Liver (tissue), 9 donors: ENCODE measurements around the gene NR5A2. TPM values are rescaled to one million over a fixed set of nuclear protein-coding genes. Genes with fewer than 3 reads are reported as not detected.

ENCODE experiments used
- DNase-seq: peaks from one replicate; pipeline ENCODE4 v3.0.0-alpha.2; 2017; ENCODE audit warnings: low spot score
- H3K27ac ChIP-seq, 2 donors: one replicate each; pipeline ENCODE4 v1.7.0; 2013; ENCODE audit warnings: inconsistent platforms in 2 of 2, low read length in 2 of 2, control low read depth in 1 of 2, low read depth in 1 of 2, mild to moderate bottlenecking in 1 of 2
- H3K27me3 ChIP-seq, 4 donors: one replicate each; pipeline versions ENCODE4 v1.6.1 to v1.7.0; 2013; ENCODE audit warnings: low read length in 3 of 4, inconsistent platforms in 1 of 4, mild to moderate bottlenecking in 1 of 4, moderate library complexity in 1 of 4; ENCODE audit not compliant: control insufficient read depth in 4 of 4, insufficient read depth in 4 of 4
- H3K36me3 ChIP-seq, 4 donors: one replicate each; pipeline versions ENCODE4 v1.6.1 to v1.7.0; 2013; ENCODE audit warnings: low read length in 3 of 4, mild to moderate bottlenecking in 3 of 4, low read depth in 1 of 4, moderate library complexity in 1 of 4; ENCODE audit not compliant: control insufficient read depth in 4 of 4, insufficient read depth in 3 of 4
- H3K4me1 ChIP-seq, 4 donors: one replicate each; pipeline versions ENCODE4 v1.6.1 to v1.7.0; 2013; ENCODE audit warnings: low read length in 3 of 4, mild to moderate bottlenecking in 3 of 4, moderate library complexity in 1 of 4; ENCODE audit not compliant: control insufficient read depth in 4 of 4, insufficient read depth in 4 of 4
- H3K4me3 ChIP-seq, 3 donors: one replicate each; pipeline versions ENCODE4 v1.6.1 to v1.7.0; 2013; ENCODE audit warnings: low read length in 3 of 3, control low read depth in 1 of 3, low read depth in 1 of 3, mild to moderate bottlenecking in 1 of 3
- H3K9ac ChIP-seq, 2 donors: one replicate each; pipeline ENCODE4 v1.7.0; 2013; ENCODE audit warnings: low read length in 2 of 2, mild to moderate bottlenecking in 2 of 2, moderate library complexity in 2 of 2, control low read depth in 1 of 2, low read depth in 1 of 2
- H3K9me3 ChIP-seq, 4 donors: one replicate each; pipeline versions ENCODE4 v1.6.1 to v1.7.0; 2013; ENCODE audit warnings: low read length in 3 of 4; ENCODE audit not compliant: control insufficient read depth in 4 of 4
- ATF3 ChIP-seq: IDR thresholded peaks from 2 replicates; pipeline ENCODE4 v1.6.1; 2016; ENCODE audit warnings: antibody characterized with exemption
- CTCF ChIP-seq: fragments of 150-350 bp; IDR thresholded peaks from 2 replicates; pipeline ENCODE4 v1.5.1; 2017; ENCODE audit warnings: improper control_type of control experiment, low read depth, low read length; ENCODE audit not compliant: missing input control
- EGR1 ChIP-seq, 2 donors: IDR thresholded peaks; 2 replicates each; pipeline ENCODE4 v1.6.1; 2016 to 2018; ENCODE audit warnings: antibody characterized with exemption in 2 of 2, low read depth in 2 of 2
- FOXA1 ChIP-seq: IDR thresholded peaks from 2 replicates; pipeline ENCODE4 v1.6.1; 2016; ENCODE audit warnings: antibody characterized with exemption
- FOXA2 ChIP-seq: IDR thresholded peaks from 2 replicates; pipeline ENCODE4 v1.6.1; 2016; ENCODE audit warnings: antibody characterized with exemption
- GABPA ChIP-seq, 2 donors: IDR thresholded peaks in 1 of 2; conservative IDR thresholded peaks in 1 of 2; 2 replicates each; pipeline ENCODE4 v1.6.1; 2016; ENCODE audit warnings: antibody characterized with exemption in 2 of 2, mild to moderate bottlenecking in 1 of 2, moderate library complexity in 1 of 2
- HNF4A ChIP-seq, 2 donors: conservative IDR thresholded peaks; 2 replicates each; pipeline ENCODE4 v1.6.1; 2016; ENCODE audit warnings: antibody characterized with exemption in 2 of 2, mild to moderate bottlenecking in 2 of 2
- HNF4G ChIP-seq: IDR thresholded peaks from 2 replicates; pipeline ENCODE4 v1.6.1; 2016; ENCODE audit warnings: antibody characterized with exemption
- JUND ChIP-seq, 2 donors: IDR thresholded peaks; 2 replicates each; pipeline ENCODE4 v1.6.1; 2016; ENCODE audit warnings: antibody characterized with exemption in 2 of 2
- MAX ChIP-seq: IDR thresholded peaks from 2 replicates; pipeline ENCODE4 v1.6.1; 2016; ENCODE audit warnings: antibody characterized with exemption
- NR2F2 ChIP-seq: IDR thresholded peaks from 2 replicates; pipeline ENCODE4 v1.6.1; 2016; ENCODE audit warnings: antibody characterized with exemption
- RAD21 ChIP-seq, 2 donors: IDR thresholded peaks; 2 replicates each; pipeline ENCODE4 v1.6.1; 2016; ENCODE audit warnings: antibody characterized with exemption in 2 of 2, mild to moderate bottlenecking in 2 of 2
- REST ChIP-seq: IDR thresholded peaks from 2 replicates; pipeline ENCODE4 v1.6.1; 2016; ENCODE audit warnings: antibody characterized with exemption, mild to moderate bottlenecking
- RXRA ChIP-seq, 2 donors: IDR thresholded peaks; 2 replicates each; pipeline ENCODE4 v1.6.1; 2017 to 2018; ENCODE audit warnings: antibody characterized with exemption in 2 of 2, mild to moderate bottlenecking in 1 of 2
- SP1 ChIP-seq: IDR thresholded peaks from 2 replicates; pipeline ENCODE4 v1.6.1; 2018; ENCODE audit warnings: antibody characterized with exemption, mild to moderate bottlenecking
- TAF1 ChIP-seq: conservative IDR thresholded peaks from 2 replicates; pipeline ENCODE4 v1.6.1; 2016; ENCODE audit warnings: antibody characterized with exemption, mild to moderate bottlenecking
- YY1 ChIP-seq: IDR thresholded peaks from 2 replicates; pipeline ENCODE4 v1.6.1; 2016; ENCODE audit warnings: antibody characterized with exemption, mild to moderate bottlenecking
- ZBTB33 ChIP-seq: IDR thresholded peaks from 2 replicates; pipeline ENCODE4 v1.6.1; 2016; ENCODE audit warnings: antibody characterized with exemption
- WGBS: extraction: QIAGEN DNeasy Blood & Tissue Kit; methylation state at CpG from one replicate; pipeline ENCODE4 v1.1.7; 2013; 5-methylcytosine and 5-hydroxymethylcytosine counted together
- polyA plus RNA-seq, 2 donors: library from polyadenylated mRNA; stranded (reverse) in 1 of 2; unstranded in 1 of 2; fragments of 200-250 nt in 1 of 2; fragments of >200 nt in 1 of 2; fragmentation: Nextera tagmentation in 1 of 2; extraction: Ambion mirVana in 1 of 2; gene quantifications; one replicate each; pipeline versions ENCODE4 v1.2.1 to v1.2.3, GENCODE V29; 2013 to 2015
- total RNA-seq, 2 donors: library from RNA; depleted of rRNA; stranded (reverse); fragments of >200 nt; gene quantifications; one replicate each; pipeline ENCODE4 v1.2.3, GENCODE V29; 2014
- donor health status: healthy.
- donor health status: healthy.
- donor health status: healthy.
- donor health status: healthy.
- donor health status: healthy.

The NR5A2 gene
- total and polyA plus RNA-seq, 4 donors, result 10.0 to 37.5 (median 21.1) TPM

GRCh38 chr1:200173097-200173618, 145.6 kb downstream of the NR5A2 start:
- peaks cover 0 to 5% (median 1%) of the 10 kb centered on the region in 4 donors for H3K4me1 ChIP-seq
- H3K9me3 ChIP-seq, result no peaks in the 10 kb centered on the region
- H3K9ac ChIP-seq, result no peak overlapping the region
- TF ChIP-seq SP1, result no peak
- no peak for TF ChIP-seq EGR1 (IDR thresholded peaks at IDR 0.05; ENCODE audit: low read depth in 2 of 2)
- TF ChIP-seq ATF3, result no peak
- no peak for TF ChIP-seq YY1
- TF ChIP-seq MAX, result no peak
- no peak for TF ChIP-seq NR2F2
- no peak for TF ChIP-seq CTCF
- no peak for TF ChIP-seq GABPA (IDR thresholded peaks at IDR 0.05 in 1 of 2, conservative IDR thresholded peaks at IDR 0.05 in 1 of 2)
- TF ChIP-seq RAD21 (IDR thresholded peaks at IDR 0.05), result no peak
- TF ChIP-seq TAF1, result no peak
- 47% methylated on average over 2 of the region's 2 CpGs for WGBS
- no peak overlapping the region for H3K4me3 ChIP-seq
- peaks cover 5 to 8% (median 7%) of the 10 kb centered on the region in 4 donors for H3K36me3 ChIP-seq
- H3K27me3 ChIP-seq, result no peaks in the 10 kb centered on the region
- DNase-seq, result no peak
- peak overlapping the region in 1 of 2 donors; percentile 1 for H3K27ac ChIP-seq

GRCh38 chr1:200174525-200175295, 147.2 kb downstream of the NR5A2 start:
- DNase-seq, result no peak
- Histone ChIP-seq H3K4me1 (peaks cover 0 to 1% (median 0%) of the 10 kb centered on the region in 4 donors), H3K27me3 (no peaks in the 10 kb centered on the region), H3K36me3 (peaks cover 5 to 8% (median 7%) of the 10 kb centered on the region in 4 donors), H3K4me3 (no peak overlapping the region), H3K27ac (no peak overlapping the region), H3K9ac (no peak overlapping the region), H3K9me3 (no peaks in the 10 kb centered on the region)
- TF ChIP-seq RXRA (IDR thresholded peaks at IDR 0.05), result no peak
- TF ChIP-seq SP1, result no peak
- TF ChIP-seq EGR1 (IDR thresholded peaks at IDR 0.05; ENCODE audit: low read depth in 2 of 2), result no peak
- TF ChIP-seq FOXA2, result no peak
- no peak for TF ChIP-seq NR2F2
- TF ChIP-seq HNF4G, result no peak
- TF ChIP-seq RAD21 (IDR thresholded peaks at IDR 0.05), result no peak
- TF ChIP-seq ATF3, result no peak
- TF ChIP-seq MAX, result no peak
- no peak for TF ChIP-seq ZBTB33
- TF ChIP-seq YY1, result no peak
- no peak for TF ChIP-seq REST
- no peak for TF ChIP-seq GABPA (IDR thresholded peaks at IDR 0.05 in 1 of 2, conservative IDR thresholded peaks at IDR 0.05 in 1 of 2)
- no peak for TF ChIP-seq JUND (IDR thresholded peaks at IDR 0.05)
- TF ChIP-seq HNF4A (conservative IDR thresholded peaks at IDR 0.05), result no peak
- no peak for TF ChIP-seq FOXA1
- TF ChIP-seq TAF1, result no peak
- TF ChIP-seq CTCF, result no peak
- 91% methylated on average over 5 of the region's 5 CpGs for WGBS
